Loucy (cell line): ENCODE data around the gene PHTF2.

Source experiments
- EZH2phosphoT487 ChIP-seq: fragments of 200-600 bp; IDR thresholded peaks from 2 replicates; pipeline ENCODE4 v1.6.1; 2018; ENCODE audit warnings: antibody characterized with exemption, mild to moderate bottlenecking, moderate library complexity, borderline replicate concordance
- TF ChIP-seq, protein P1 (sequence below): fragments of 200-600 bp; sonication (generic); conservative IDR thresholded peaks from 2 replicates; pipeline ENCODE4 v1.5.1; 2014; ENCODE audit warnings: mild to moderate bottlenecking, antibody characterized with exemption, low read length

DNA sequence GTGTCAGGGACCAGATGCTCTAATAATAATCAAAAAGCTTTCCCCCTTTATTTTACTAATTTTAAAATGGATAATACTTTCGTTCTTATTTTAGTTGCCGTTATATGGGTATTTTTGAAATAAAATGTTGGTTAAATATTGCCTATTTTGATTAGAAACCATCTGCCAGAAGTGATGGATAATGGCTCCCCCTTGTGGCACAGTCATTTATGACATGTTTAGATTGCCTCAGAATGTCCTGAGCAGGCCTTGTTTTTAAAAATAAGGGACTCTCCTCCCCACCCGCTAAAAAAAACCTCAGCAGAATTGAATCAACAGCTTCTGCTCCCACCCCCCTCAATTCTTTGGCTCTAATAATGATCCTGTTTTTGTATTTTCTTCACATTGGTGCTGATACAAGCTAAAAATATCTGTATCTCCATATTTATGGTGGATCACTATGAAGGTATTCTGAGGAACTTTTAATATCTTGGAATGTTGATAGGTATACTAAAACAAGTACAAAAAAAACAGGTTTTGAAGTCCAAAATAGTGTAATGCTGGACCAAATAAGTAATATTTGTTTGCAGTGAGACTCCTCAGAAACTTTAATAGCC, 39.2 kb upstream of the PHTF2 start:
- TF ChIP-seq, protein P1, sequence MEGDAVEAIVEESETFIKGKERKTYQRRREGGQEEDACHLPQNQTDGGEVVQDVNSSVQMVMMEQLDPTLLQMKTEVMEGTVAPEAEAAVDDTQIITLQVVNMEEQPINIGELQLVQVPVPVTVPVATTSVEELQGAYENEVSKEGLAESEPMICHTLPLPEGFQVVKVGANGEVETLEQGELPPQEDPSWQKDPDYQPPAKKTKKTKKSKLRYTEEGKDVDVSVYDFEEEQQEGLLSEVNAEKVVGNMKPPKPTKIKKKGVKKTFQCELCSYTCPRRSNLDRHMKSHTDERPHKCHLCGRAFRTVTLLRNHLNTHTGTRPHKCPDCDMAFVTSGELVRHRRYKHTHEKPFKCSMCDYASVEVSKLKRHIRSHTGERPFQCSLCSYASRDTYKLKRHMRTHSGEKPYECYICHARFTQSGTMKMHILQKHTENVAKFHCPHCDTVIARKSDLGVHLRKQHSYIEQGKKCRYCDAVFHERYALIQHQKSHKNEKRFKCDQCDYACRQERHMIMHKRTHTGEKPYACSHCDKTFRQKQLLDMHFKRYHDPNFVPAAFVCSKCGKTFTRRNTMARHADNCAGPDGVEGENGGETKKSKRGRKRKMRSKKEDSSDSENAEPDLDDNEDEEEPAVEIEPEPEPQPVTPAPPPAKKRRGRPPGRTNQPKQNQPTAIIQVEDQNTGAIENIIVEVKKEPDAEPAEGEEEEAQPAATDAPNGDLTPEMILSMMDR = peak; percentile 91
- no peak for TF ChIP-seq EZH2phosphoT487
